GM12872 (cell line): Measurements from ENCODE around the gene GNS.

Experiments used
- CTCF ChIP-seq: IDR thresholded peaks from 3 replicates; pipeline ENCODE4 v1.5.1; 2011; ENCODE audit warnings: low read depth, mild to moderate bottlenecking, low read length, moderate library complexity; ENCODE audit not compliant: insufficient read depth

Gene GNS

DNA sequence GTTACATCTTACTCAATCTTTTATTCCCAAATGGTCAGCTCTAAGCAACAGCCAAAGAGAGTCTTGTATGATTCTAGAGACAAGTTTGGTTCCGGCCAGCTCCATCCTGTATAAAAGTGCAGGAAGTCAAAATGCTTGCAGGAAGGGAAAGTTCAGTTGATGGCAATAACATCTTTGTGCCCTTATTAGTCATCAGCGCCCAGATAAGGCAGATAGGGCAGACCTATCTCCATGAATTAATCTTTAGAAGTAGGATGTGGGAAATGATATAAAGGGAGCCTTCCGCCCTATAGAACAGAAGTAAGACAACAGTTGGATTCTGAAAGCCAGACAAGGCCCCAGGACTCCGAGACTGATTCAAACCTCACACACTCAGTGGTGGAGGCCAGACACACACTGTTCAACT lies 6.4 kb downstream of the GNS start:
- no peak for TF ChIP-seq CTCF

DNA sequence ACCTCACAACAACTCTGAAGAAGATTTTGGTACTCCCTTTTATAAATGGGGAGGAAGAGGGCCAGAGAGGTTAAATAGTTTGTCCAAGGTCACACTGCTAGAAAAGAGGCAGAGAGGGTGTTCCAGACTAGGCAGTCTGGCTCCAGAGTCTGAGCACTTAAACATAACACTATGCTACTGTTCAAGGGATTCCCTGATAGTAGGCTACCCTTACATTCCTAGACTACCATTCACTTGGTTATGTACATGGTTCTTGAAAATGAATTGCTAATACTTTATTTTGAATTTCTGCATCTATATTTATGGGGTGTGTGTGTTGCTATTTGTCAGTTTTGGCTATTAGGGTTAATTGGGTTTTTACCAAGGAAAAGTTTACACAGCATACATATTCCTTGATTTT lies 7.2 kb downstream of the GNS start:
- no peak for TF ChIP-seq CTCF

- TF ChIP-seq CTCF, result no peak
These were observed 9.6 kb downstream of the GNS start for GRCh38 chr12:64749461-64750200.

DNA sequence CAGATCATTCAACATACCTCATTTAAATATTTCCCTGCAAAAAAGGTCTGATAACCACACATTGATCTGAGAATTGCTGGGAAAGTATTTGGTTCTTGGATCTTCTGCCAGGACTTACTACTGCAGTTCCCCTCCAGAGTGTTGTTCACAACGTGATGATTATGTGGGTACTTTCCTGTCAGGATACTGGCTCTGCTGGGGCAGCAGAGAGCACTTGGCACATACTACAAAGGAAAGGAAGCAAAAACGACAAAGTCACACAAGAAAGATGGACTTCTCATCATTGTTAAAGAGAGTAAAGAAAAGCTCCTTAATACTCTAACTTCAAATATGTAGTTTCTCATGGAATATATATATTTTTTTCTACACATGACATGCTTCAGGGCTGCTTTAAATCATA lies 11.5 kb downstream of the GNS start:
- no peak for TF ChIP-seq CTCF

GRCh38 chr12:64746663-64747062 lies 12.5 kb downstream of the GNS start:
- TF ChIP-seq CTCF, result no peak

- TF ChIP-seq CTCF, result no peak
These were observed 13.2 kb downstream of the GNS start for GRCh38 chr12:64745980-64746379.

GRCh38 chr12:64745259-64745807 lies 13.9 kb downstream of the GNS start:
- no peak for TF ChIP-seq CTCF
